B cell (primary cell): ENCODE data around the gene CHKB. TPM values are rescaled to one million over a fixed set of nuclear protein-coding genes. Genes with fewer than 3 reads are reported as not detected.

ENCODE experiments used
- ATAC-seq: fragments of 200-7000 bp; cut with Tn5 transposase; one replicate; pipeline ENCODE4 v1.10.0; 2021; ENCODE audit warnings: low read depth, mild to moderate bottlenecking, moderate number of reproducible peaks, moderate library complexity
- CTCF ChIA-PET: fragments of 350-600 bp; sonication (Branson Sonifier 250); formaldehyde crosslinking; loops from one replicate; lab custom pipeline; 2021; ENCODE audit warnings: antibody characterized with exemption, inconsistent platforms; lab: Charles Lee
- POLR2A ChIA-PET: fragments of 350-600 bp; sonication (Branson Sonifier 250); formaldehyde crosslinking; loops from one replicate; lab custom pipeline; 2021; ENCODE audit warnings: antibody characterized with exemption; lab: Charles Lee
- DNase-seq: peaks from one replicate; pipeline ENCODE4 v3.0.0; 2013
- H2AFZ ChIP-seq: 2 replicates; pipeline ENCODE4 v1.6.1; 2012; ENCODE audit warnings: mild to moderate bottlenecking, low read depth, low read length; ENCODE audit not compliant: insufficient read depth, poor library complexity, severe bottlenecking
- H3K27ac ChIP-seq, 2 donors: 1 replicate in 1 of 2; 2 replicates in 1 of 2; pipeline ENCODE4 v1.5.1; 2012 to 2013; ENCODE audit warnings: low read length in 2 of 2, mild to moderate bottlenecking in 2 of 2, moderate library complexity in 1 of 2
- H3K27me3 ChIP-seq, 4 experiments: fragments of 200-600 bp in 1 of 4; sonication (generic) in 1 of 4; replicated peaks in 1 of 4; 1 replicate in 2 of 4; 2 replicates in 2 of 4; pipeline versions ENCODE4 v1.6.1 to v1.7.0; 2013 to 2016; ENCODE audit warnings: low read length in 3 of 4, mild to moderate bottlenecking in 2 of 4, mixed read lengths in 1 of 4, moderate library complexity in 1 of 4; ENCODE audit not compliant: insufficient read depth in 4 of 4, control insufficient read depth in 3 of 4; ENCODE audit errors: control extremely low read depth in 1 of 4
- H3K36me3 ChIP-seq, 2 experiments: replicated peaks in 1 of 2; 1 replicate in 1 of 2; 2 replicates in 1 of 2; pipeline versions ENCODE4 v1.6.1 to v1.7.1; 2013; ENCODE audit warnings: low read length in 1 of 2; ENCODE audit not compliant: insufficient read depth in 2 of 2, control insufficient read depth in 1 of 2; ENCODE audit errors: control extremely low read depth in 1 of 2, extremely low read depth in 1 of 2
- H3K4me1 ChIP-seq, 2 donors: fragments of 200-600 bp in 1 of 2; sonication (generic) in 1 of 2; 1 replicate in 1 of 2; 2 replicates in 1 of 2; pipeline versions ENCODE4 v1.5.1 to v1.6.1; 2013 to 2017; ENCODE audit warnings: low read length in 2 of 2; ENCODE audit not compliant: control insufficient read depth in 2 of 2, insufficient read depth in 2 of 2
- H3K4me2 ChIP-seq: replicated peaks from 2 replicates; pipeline ENCODE3; 2012; ENCODE audit warnings: mild to moderate bottlenecking, low read depth, low read length; ENCODE audit not compliant: poor library complexity, severe bottlenecking
- H3K4me3 ChIP-seq, 5 experiments: fragments of 200-600 bp in 1 of 5; sonication (generic) in 1 of 5; 1 replicate in 3 of 5; 2 replicates in 2 of 5; pipeline versions ENCODE4 v1.5.1 to v1.7.0; 2011 to 2016; ENCODE audit warnings: low read length in 4 of 5, mild to moderate bottlenecking in 4 of 5, low read depth in 2 of 5, control low read depth in 1 of 5, moderate library complexity in 1 of 5; ENCODE audit not compliant: insufficient read depth in 1 of 5; ENCODE audit errors: control extremely low read depth in 1 of 5, extremely low read depth in 1 of 5
- H3K79me2 ChIP-seq: fragments of 200-600 bp; sonication (generic); one replicate; pipeline ENCODE4 v1.6.0; 2016; ENCODE audit warnings: low read length; ENCODE audit not compliant: control insufficient read depth, insufficient read depth
- H3K9ac ChIP-seq: fragments of 200-600 bp; sonication (generic); 2 replicates; pipeline ENCODE4 v1.6.1; 2017; ENCODE audit warnings: mild to moderate bottlenecking, low read length, moderate library complexity
- H3K9me3 ChIP-seq, 3 donors: one replicate each; pipeline versions ENCODE4 v1.6.1 to v1.7.1; 2013; ENCODE audit warnings: low read length in 2 of 3; ENCODE audit not compliant: control insufficient read depth in 2 of 3, insufficient read depth in 1 of 3; ENCODE audit errors: control extremely low read depth in 1 of 3
- H4K20me1 ChIP-seq: 2 replicates; pipeline ENCODE4 v1.6.0; 2012; ENCODE audit warnings: mild to moderate bottlenecking, low read length; ENCODE audit not compliant: insufficient read depth, control insufficient read depth, poor library complexity, severe bottlenecking
- H3K27ac Mint-ChIP-seq: one replicate; pipeline ENCODE4 v1.8.0; 2021; ENCODE audit warnings: mixed read lengths
- H3K27me3 Mint-ChIP-seq: one replicate; pipeline ENCODE4 v1.8.0; 2021; ENCODE audit warnings: mixed read lengths
- H3K4me1 Mint-ChIP-seq: one replicate; pipeline ENCODE4 v1.8.0; 2021; ENCODE audit warnings: mixed read lengths
- H3K4me3 Mint-ChIP-seq: one replicate; pipeline ENCODE4 v1.8.0; 2021; ENCODE audit warnings: mixed read lengths
- H3K9me3 Mint-ChIP-seq: one replicate; pipeline ENCODE4 v1.8.0; 2022; ENCODE audit warnings: mixed read lengths; ENCODE audit not compliant: insufficient read depth
- CTCF ChIP-seq: fragments of 200-600 bp; IDR thresholded peaks from one replicate; pipeline ENCODE4 v1.8.0; 2022; ENCODE audit warnings: antibody characterized with exemption, mild to moderate bottlenecking
- EZH2 ChIP-seq: IDR thresholded peaks from 2 replicates; pipeline ENCODE4 v1.6.1; 2012; ENCODE audit warnings: borderline replicate concordance, low read depth, mild to moderate bottlenecking, moderate library complexity, low read length; ENCODE audit not compliant: insufficient read depth, poor library complexity, severe bottlenecking
- WGBS: methylation state at CpG from one replicate; pipeline ENCODE4 v1.1.5; 2013; ENCODE audit warnings: missing lambda C conversion rate; ENCODE audit not compliant: insufficient coverage; 5-methylcytosine and 5-hydroxymethylcytosine counted together
- intact Hi-C: fragments of 100-400 bp; cut with micrococcal nuclease; formaldehyde crosslinking; loops from one replicate; pipeline ENCODE4 v1.10.0; 2022
- polyA plus RNA-seq: library from polyadenylated mRNA; depleted of rRNA; stranded (reverse); fragments of >200 nt; gene quantifications from 2 replicates; pipeline ENCODE4 v1.2.3, GENCODE V29; 2012
- total RNA-seq, 2 donors: library from RNA; stranded (reverse); fragments of 120-200 nt in 1 of 2; gene quantifications; 1 replicate in 1 of 2; 2 replicates in 1 of 2; pipeline versions ENCODE4 v1.2.3 to v1.2.4, GENCODE V29; 2013 to 2022

The CHKB gene
- total and polyA plus RNA-seq, 2 donors (not counting 1 experiment from before 2014, with no cell fraction given) = 238 to 309 TPM

- Mint-ChIP-seq H3K27ac (no peak overlapping the region), H3K9me3 (no peaks in the 10 kb centered on the region), H3K4me1 (peaks cover 14% of the 10 kb centered on the region), H3K4me3 (no peak overlapping the region), H3K27me3 (no peaks in the 10 kb centered on the region)
- Histone ChIP-seq H3K9ac (no peak overlapping the region), H3K4me1 (peaks cover 0 to 11% of the 10 kb centered on the region in 2 donors), H3K4me3 (no peak overlapping the region), H3K27me3 (no peaks in the 10 kb centered on the region), H3K79me2 (no peaks in the 10 kb centered on the region), H3K27ac (no peak overlapping the region), H4K20me1 (no peaks in the 10 kb centered on the region), H3K4me2 (peak overlapping the region; percentile 22), H3K36me3 (peaks cover 0 to 23% of the 10 kb centered on the region in 2 experiments), H2AFZ (no peak overlapping the region), H3K9me3 (no peaks in the 10 kb centered on the region)
- ChIA-PET POLR2A (interaction anchor here (0.9 to 1.0 kb wide), 2 partner anchors 44 to 51 kb away, joined by 3 to 4 read pairs; partner anchors contain the start of gene SCO2), CTCF (interaction anchor here (1.0 to 1.4 kb wide), 2 partner anchors 44 to 51 kb away, joined by 3 to 4 read pairs; no protein-coding TSS in a partner anchor)
- intact Hi-C loops = no loop called here
- no peak for TF ChIP-seq EZH2
- TF ChIP-seq CTCF = no peak
- no peak for ATAC-seq
- 87% methylated on average over 12 of the region's 13 CpGs for WGBS
- no peak for DNase-seq
Observed at GRCh38 chr22:50569896-50570535, 12.6 kb downstream of the CHKB start.

- H3K27ac Mint-ChIP-seq = no peak overlapping the region
- Histone ChIP-seq H3K36me3 (peaks cover 0 to 23% of the 10 kb centered on the region in 2 experiments), H3K4me2 (no peak overlapping the region), H4K20me1 (no peaks in the 10 kb centered on the region), H3K79me2 (no peaks in the 10 kb centered on the region), H3K9ac (no peak overlapping the region), H3K4me1 (peaks cover 0 to 11% of the 10 kb centered on the region in 2 donors), H2AFZ (no peak overlapping the region), H3K9me3 (no peaks in the 10 kb centered on the region), H3K27ac (no peak overlapping the region), H3K4me3 (no peak overlapping the region), H3K27me3 (no peaks in the 10 kb centered on the region)
- DNase-seq (no peak), ATAC-seq (no peak)
- intact Hi-C loops = no loop called here
- no peaks in the 10 kb centered on the region for H3K27me3 Mint-ChIP-seq
- no peak overlapping the region for H3K4me3 Mint-ChIP-seq
- H3K9me3 Mint-ChIP-seq = no peaks in the 10 kb centered on the region
- CTCF ChIA-PET = interaction anchor here (1.0 to 1.4 kb wide), 3 partner anchors 21 to 52 kb away, joined by 3 to 4 read pairs (median 3); no protein-coding TSS in a partner anchor
- WGBS = 92% methylated on average over 7 of the region's 8 CpGs
- POLR2A ChIA-PET = interaction anchor here (0.9 kb wide), 1 partner anchor 43 kb away, joined by 3 read pairs; the partner anchor contains the start of gene SCO2
- TF ChIP-seq CTCF = no peak
- TF ChIP-seq EZH2 = no peak
- H3K4me1 Mint-ChIP-seq = peaks cover 14% of the 10 kb centered on the region
Observed at GRCh38 chr22:50569041-50569459, 13.6 kb downstream of the CHKB start.
